Measurements from ENCODE around the gene ELN.

Gene ELN

DNA sequence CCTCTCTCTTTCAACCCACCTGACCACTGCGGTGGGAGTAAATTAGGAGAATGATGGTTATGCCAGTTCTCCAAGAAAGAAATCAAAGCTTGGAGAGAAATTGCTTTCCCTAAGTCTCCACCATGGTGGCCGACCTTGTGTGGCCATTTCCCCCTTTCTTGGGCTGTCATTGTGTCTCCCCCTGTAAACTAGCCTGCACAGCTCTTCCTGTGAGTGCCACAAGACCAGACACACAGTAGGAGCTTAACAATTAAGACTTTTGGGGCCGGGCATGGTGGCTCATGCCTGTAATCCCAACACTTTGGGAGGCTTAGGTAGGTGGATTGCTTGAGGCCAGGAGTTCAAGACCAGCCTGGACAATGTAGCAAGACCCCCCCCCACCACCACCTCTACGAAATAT lies 36.7 kb downstream of the ELN start:
- H3K4me1 Mint-ChIP-seq, result no peaks in the 10 kb centered on the region
- H3K27ac Mint-ChIP-seq, result no peak overlapping the region
- H3K4me3 Mint-ChIP-seq, result no peak overlapping the region
- no peaks in the 10 kb centered on the region for H3K9me3 Mint-ChIP-seq
- H3K27me3 Mint-ChIP-seq (ENCODE audit: low read depth), result peaks cover 6% of the 10 kb centered on the region
- TF ChIP-seq CTCF (IDR thresholded peaks at IDR 0.05; ENCODE audit: unreplicated experiment in 3 of 3), result no peak
- H3K36me3 Mint-ChIP-seq (ENCODE audit: low read depth), result no peaks in the 10 kb centered on the region

- H3K27ac Mint-ChIP-seq, result no peak overlapping the region
- H3K9me3 Mint-ChIP-seq, result no peaks in the 10 kb centered on the region
- H3K4me1 Mint-ChIP-seq, result no peaks in the 10 kb centered on the region
- H3K27me3 Mint-ChIP-seq (ENCODE audit: low read depth), result peaks cover 12% of the 10 kb centered on the region
- no peaks in the 10 kb centered on the region for H3K36me3 Mint-ChIP-seq (ENCODE audit: low read depth)
- no peak overlapping the region for H3K4me3 Mint-ChIP-seq
- no peak for TF ChIP-seq CTCF (IDR thresholded peaks at IDR 0.05; ENCODE audit: unreplicated experiment in 3 of 3)
Observed at GRCh38 chr7:74066626-74067025, 38.7 kb downstream of the ELN start.

DNA sequence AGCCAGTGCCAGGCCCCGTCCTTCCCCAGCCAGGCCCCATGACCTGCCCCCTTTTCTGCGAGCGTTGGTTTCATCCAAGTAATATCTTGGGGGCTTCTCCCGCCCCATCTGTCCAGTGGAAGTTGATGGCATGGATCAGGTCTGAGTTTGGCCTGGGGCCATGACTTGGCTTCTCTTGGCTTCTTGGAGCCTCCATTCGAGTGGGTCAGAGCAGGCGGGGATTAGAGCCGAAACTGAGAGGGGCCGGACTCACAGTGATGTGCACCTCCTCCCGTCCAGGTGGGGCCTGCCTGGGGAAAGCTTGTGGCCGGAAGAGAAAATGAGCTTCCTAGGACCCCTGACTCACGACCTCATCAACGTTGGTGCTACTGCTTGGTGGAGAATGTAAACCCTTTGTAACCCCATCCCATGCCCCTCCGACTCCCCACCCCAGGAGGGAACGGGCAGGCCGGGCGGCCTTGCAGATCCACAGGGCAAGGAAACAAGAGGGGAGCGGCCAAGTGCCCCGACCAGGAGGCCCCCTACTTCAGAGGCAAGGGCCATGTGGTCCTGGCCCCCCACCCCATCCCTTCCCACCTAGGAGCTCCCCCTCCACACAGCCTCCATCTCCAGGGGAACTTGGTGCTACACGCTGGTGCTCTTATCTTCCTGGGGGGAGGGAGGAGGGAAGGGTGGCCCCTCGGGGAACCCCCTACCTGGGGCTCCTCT lies 40.6 kb downstream of the ELN start:
- H3K36me3 Mint-ChIP-seq (ENCODE audit: low read depth), result no peaks in the 10 kb centered on the region
- TF ChIP-seq CTCF (IDR thresholded peaks at IDR 0.05; ENCODE audit: unreplicated experiment in 3 of 3), result no peak
- H3K4me1 Mint-ChIP-seq, result no peaks in the 10 kb centered on the region
- H3K4me3 Mint-ChIP-seq, result no peak overlapping the region
- H3K9me3 Mint-ChIP-seq, result no peaks in the 10 kb centered on the region
- H3K27ac Mint-ChIP-seq, result no peak overlapping the region
- H3K27me3 Mint-ChIP-seq (ENCODE audit: low read depth), result peaks cover 12% of the 10 kb centered on the region

- H3K4me1 Mint-ChIP-seq, result no peaks in the 10 kb centered on the region
- no peak overlapping the region for H3K27ac Mint-ChIP-seq
- no peak overlapping the region for H3K4me3 Mint-ChIP-seq
- no peaks in the 10 kb centered on the region for H3K9me3 Mint-ChIP-seq
- H3K27me3 Mint-ChIP-seq (ENCODE audit: low read depth), result peaks cover 12% of the 10 kb centered on the region
- TF ChIP-seq CTCF (IDR thresholded peaks at IDR 0.05; ENCODE audit: unreplicated experiment in 3 of 3), result no peak
- H3K36me3 Mint-ChIP-seq (ENCODE audit: low read depth), result no peaks in the 10 kb centered on the region
Observed at GRCh38 chr7:74069086-74069541, 41.1 kb downstream of the ELN start.

GRCh38 chr7:74069790-74070618 lies 42.0 kb downstream of the ELN start:
- Mint-ChIP-seq H3K9me3 (no peaks in the 10 kb centered on the region), H3K36me3 (ENCODE audit: low read depth) (no peaks in the 10 kb centered on the region), H3K27me3 (ENCODE audit: low read depth) (peaks cover 12% of the 10 kb centered on the region), H3K4me1 (peaks cover 6% of the 10 kb centered on the region), H3K4me3 (no peak overlapping the region), H3K27ac (no peak overlapping the region)
- TF ChIP-seq CTCF (IDR thresholded peaks at IDR 0.05; ENCODE audit: unreplicated experiment in 3 of 3), result no peak
